PC-3 (cell line): Measurements from ENCODE around the gene RPS5. TPM values are rescaled to one million over a fixed set of nuclear protein-coding genes. Genes with fewer than 3 reads are reported as not detected.
"Not testable (repeated sequence)": the region's sequence is repeated elsewhere in the genome, so short reads cannot be mapped to it uniquely, and the experiment has no call there.

Experiments
- ATAC-seq: fragments of 200-7000 bp; cut with Tn5 transposase; 2 replicates; pipeline ENCODE4 v1.9.1; 2020; ENCODE audit warnings: mild to moderate bottlenecking, moderate library complexity
- BruUV-seq: library from RNA; stranded (reverse); fragments of 400-500 nt; replicated peaks from 2 replicates; lab custom pipeline; 2021; lab: Mats Ljungman, UMichigan
- CTCF ChIA-PET: fragments of 300-600 bp; sonication (Branson Sonifier 250); formaldehyde crosslinking; loops from one replicate; lab custom pipeline; 2022; ENCODE audit warnings: antibody characterized with exemption; lab: Charles Lee
- POLR2A ChIA-PET: fragments of 300-600 bp; sonication (Branson Sonifier 250); formaldehyde crosslinking; loops from one replicate; lab custom pipeline; 2022; ENCODE audit warnings: antibody characterized with exemption; ENCODE audit not compliant: unreplicated experiment; lab: Charles Lee
- DNase-seq: peaks from one replicate; pipeline ENCODE4 v3.0.0-alpha.2; 2015
- H2AFZ ChIP-seq: fragments of 300-600 bp; sonication (generic); 2 replicates; pipeline ENCODE4 v1.6.0; 2016; ENCODE audit warnings: antibody characterized with exemption, low read length
- H3F3A ChIP-seq: fragments of 300-600 bp; sonication (generic); one replicate; pipeline ENCODE4 v1.6.0; 2017; ENCODE audit warnings: antibody characterized with exemption, low read length, control low read depth, mild to moderate bottlenecking; ENCODE audit not compliant: unreplicated experiment
- H3K27ac ChIP-seq: fragments of 300-600 bp; sonication (generic); 2 replicates; pipeline ENCODE4 v1.5.1; 2016; ENCODE audit warnings: mild to moderate bottlenecking, low read length
- H3K27me3 ChIP-seq: fragments of 300-600 bp; sonication (generic); 2 replicates; pipeline ENCODE4 v1.6.1; 2016; ENCODE audit warnings: low read length, mixed read lengths
- H3K36me3 ChIP-seq: fragments of 300-600 bp; sonication (generic); 2 replicates; pipeline ENCODE4 v1.6.1; 2016; ENCODE audit warnings: low read depth, mixed run types, low read length, mixed read lengths
- H3K4me1 ChIP-seq: fragments of 300-600 bp; sonication (generic); 2 replicates; pipeline ENCODE4 v1.5.1; 2016; ENCODE audit warnings: low read length; ENCODE audit not compliant: insufficient read depth
- H3K4me2 ChIP-seq: fragments of 300-600 bp; sonication (generic); 2 replicates; pipeline ENCODE4 v1.6.0; 2016; ENCODE audit warnings: low read length
- H3K4me3 ChIP-seq: fragments of 300-600 bp; sonication (generic); 2 replicates; pipeline ENCODE4 v1.5.1; 2016; ENCODE audit warnings: mild to moderate bottlenecking, low read length, mixed read lengths
- H3K79me2 ChIP-seq: fragments of 300-600 bp; sonication (generic); 2 replicates; pipeline ENCODE4 v1.6.1; 2017; ENCODE audit warnings: low read length, mixed read lengths
- H3K9ac ChIP-seq: fragments of 300-600 bp; sonication (generic); 2 replicates; pipeline ENCODE4 v1.6.0; 2016; ENCODE audit warnings: mild to moderate bottlenecking, low read length
- H3K9me2 ChIP-seq: fragments of 300-600 bp; sonication (generic); replicated peaks from 2 replicates; pipeline ENCODE4 v1.6.1; 2016; ENCODE audit warnings: mixed run types, low read length, mixed read lengths
- H3K9me3 ChIP-seq: fragments of 300-600 bp; sonication (generic); 2 replicates; pipeline ENCODE4 v1.6.1; 2016; ENCODE audit warnings: low read length, mixed read lengths
- H4K20me1 ChIP-seq: fragments of 300-600 bp; sonication (generic); 2 replicates; pipeline ENCODE4 v1.6.1; 2016; ENCODE audit warnings: low read length, mixed read lengths
- CTCF ChIP-seq: fragments of 300-600 bp; sonication (generic); conservative IDR thresholded peaks from 2 replicates; pipeline ENCODE4 v1.5.1; 2017; ENCODE audit warnings: antibody characterized with exemption, low read depth, mild to moderate bottlenecking, low read length
- EZH2 ChIP-seq: fragments of 300-600 bp; sonication (generic); IDR thresholded peaks from one replicate; pipeline ENCODE4 v1.6.1; 2017; ENCODE audit warnings: antibody characterized with exemption, mild to moderate bottlenecking, low read length; ENCODE audit not compliant: unreplicated experiment
- EZH2phosphoT487 ChIP-seq: fragments of 300-600 bp; sonication (generic); IDR thresholded peaks from 2 replicates; pipeline ENCODE4 v1.6.1; 2018; ENCODE audit warnings: mild to moderate bottlenecking, antibody characterized with exemption, low read length, borderline replicate concordance
- intact Hi-C: fragments of 100-400 bp; cut with micrococcal nuclease; formaldehyde crosslinking; loops from 2 replicates; pipeline ENCODE4 v1.9.0; 2023
- total RNA-seq: library from RNA; depleted of rRNA; stranded (reverse); fragments of >200 nt; gene quantifications from 2 replicates; pipeline ENCODE4 v1.2.3, GENCODE V29; 2014

The RPS5 gene
- total RNA-seq, 1 experiment from 2014 or later = 3,776 TPM

GRCh38 chr19:58374200-58374599 is 12.9 kb upstream of the RPS5 start:
- no peak for DNase-seq
- intact Hi-C loops = no loop called here

DNA sequence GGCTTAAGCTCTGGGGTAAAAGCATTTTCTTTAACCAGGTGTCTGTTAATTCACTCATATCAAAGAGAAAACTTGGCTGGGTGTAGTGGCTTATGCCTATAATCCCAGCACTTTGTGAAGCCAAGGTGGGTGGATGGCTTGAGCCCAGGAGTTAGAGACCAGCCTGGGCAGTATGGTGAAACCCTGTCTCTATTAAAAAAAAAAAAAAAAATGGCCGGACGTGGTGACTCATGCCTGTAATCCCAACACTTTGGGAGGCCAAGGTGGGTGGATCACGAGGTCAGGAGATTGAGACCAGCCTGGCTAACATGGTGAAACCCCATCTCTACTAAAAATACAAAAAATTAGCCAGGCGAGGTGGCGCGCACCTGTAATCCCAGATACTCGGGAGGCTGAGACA is 10.3 kb upstream of the RPS5 start:
- H3K9me2 ChIP-seq, POLR2A ChIA-PET, BruUV-seq, H3K9me3 ChIP-seq, H2AFZ ChIP-seq, H3K9ac ChIP-seq, ATAC-seq, H3K36me3 ChIP-seq, H3K79me2 ChIP-seq, H3K4me1 ChIP-seq, H3K27ac ChIP-seq, CTCF ChIA-PET, H4K20me1 ChIP-seq, DNase-seq, intact Hi-C loops, H3K4me3 ChIP-seq, H3K4me2 ChIP-seq, H3F3A ChIP-seq, H3K27me3 ChIP-seq: not testable (repeated sequence)

More at GRCh38 chr19:58374200-58374599, 12.9 kb upstream of the RPS5 start:
- Histone ChIP-seq H3K79me2 (no peaks in the 10 kb centered on the region), H3K9me3 (no peaks in the 10 kb centered on the region), H3K27ac (no peak overlapping the region), H3K9ac (no peak overlapping the region), H3K4me1 (no peaks in the 10 kb centered on the region), H4K20me1 (no peaks in the 10 kb centered on the region), H3F3A (no peaks in the 10 kb centered on the region), H3K27me3 (no peaks in the 10 kb centered on the region), H2AFZ (no peak overlapping the region), H3K4me2 (no peak overlapping the region), H3K36me3 (no peaks in the 10 kb centered on the region), H3K9me2 (no peaks in the 10 kb centered on the region), H3K4me3 (no peak overlapping the region)
- ChIA-PET POLR2A (no interaction called here), CTCF (no interaction called here)
- TF ChIP-seq CTCF = no peak
- no peak for TF ChIP-seq EZH2phosphoT487
- no peak for TF ChIP-seq EZH2
- ATAC-seq = no peak
- no TSS peak for BruUV-seq

DNA sequence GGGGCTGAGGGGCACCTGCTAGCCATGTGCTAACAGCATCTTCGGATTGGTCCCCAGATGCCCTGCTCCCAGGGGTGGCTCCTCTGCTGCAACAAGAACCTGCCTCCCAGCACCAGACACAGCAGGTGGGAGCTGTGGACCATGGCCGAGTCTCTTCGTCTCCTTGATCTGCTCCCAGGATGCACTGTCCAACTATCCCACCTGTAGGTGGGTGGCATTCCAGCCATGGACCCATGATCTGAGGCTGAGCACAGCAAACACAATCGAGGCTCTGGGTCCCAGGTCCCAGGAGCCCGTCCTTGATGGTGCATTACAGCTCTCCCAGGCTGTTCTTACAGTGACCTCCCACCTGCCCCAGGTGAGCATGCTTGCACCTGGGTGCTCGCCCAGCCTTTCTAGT is 7.8 kb upstream of the RPS5 start:
- H3K4me3 ChIP-seq = no peak overlapping the region; the same call in 1 of the 2 replicates
- no peak for DNase-seq
- ChIA-PET CTCF (no interaction called here), POLR2A (no interaction called here)
- H3K9me2 ChIP-seq = no peaks in the 10 kb centered on the region
- peaks cover 15% of the 10 kb centered on the region for H3K4me1 ChIP-seq
- peak overlapping the region; percentile 92 for H3K4me2 ChIP-seq
- ATAC-seq = no peak
- H3K27ac ChIP-seq = no peak overlapping the region
- H3K36me3 ChIP-seq = no peaks in the 10 kb centered on the region
- peaks cover 13% of the 10 kb centered on the region for H3K79me2 ChIP-seq
- no TSS peak for BruUV-seq
- no peaks in the 10 kb centered on the region for H4K20me1 ChIP-seq
- H3K9ac ChIP-seq = no peak overlapping the region
- H3K27me3 ChIP-seq = no peaks in the 10 kb centered on the region
- no peak overlapping the region for H2AFZ ChIP-seq
- intact Hi-C loops = no loop called here
- no peaks in the 10 kb centered on the region for H3K9me3 ChIP-seq
- no peak for TF ChIP-seq EZH2
- TF ChIP-seq EZH2phosphoT487 = no peak
- TF ChIP-seq CTCF = no peak
- no peaks in the 10 kb centered on the region for H3F3A ChIP-seq
